Thyroid gland (tissue), 4 donors: ENCODE results near the gene TOM1L2.

Source experiments
- CTCF ChIP-seq, 6 experiments: fragments of 200-600 bp in 3 of 6; fragments of 450-650 bp in 3 of 6; sonication (generic) in 3 of 6; IDR thresholded peaks; one replicate each; pipeline ENCODE4 v1.5.1; 2016 to 2019; ENCODE audit warnings: antibody characterized with exemption in 6 of 6, mild to moderate bottlenecking in 2 of 6, inconsistent platforms in 1 of 6, moderate library complexity in 1 of 6
- POLR2A ChIP-seq, 2 donors: fragments of 450-650 bp; IDR thresholded peaks; one replicate each; pipeline ENCODE4 v1.6.1; 2017; ENCODE audit warnings: antibody characterized with exemption in 2 of 2, mild to moderate bottlenecking in 2 of 2, moderate library complexity in 1 of 2

- TF ChIP-seq CTCF (IDR thresholded peaks at IDR 0.05) (no peak), POLR2A (IDR thresholded peaks at IDR 0.05) (no peak)
Measured at GRCh38 chr17:17847726-17848125, 124.5 kb downstream of the TOM1L2 start.
